Activated naive CD4-positive, alpha-beta T cell treated with anti-CD3 and anti-CD28 coated beads, Interleukin-2, amount 50 U/mL, for 72 hours (primary cell): ENCODE measurements around the gene TP53TG3F. TPM values are rescaled to one million over a fixed set of nuclear protein-coding genes. Genes with fewer than 3 reads are reported as not detected.
"Not testable (repeated sequence)": the region's sequence is repeated elsewhere in the genome, so short reads cannot be mapped to it uniquely, and the experiment has no call there.

ENCODE experiments used
- ATAC-seq, 2 donors: fragments of 150-1000 bp; cut with Tn5 transposase; 2 replicates each; pipeline ENCODE4 v1.10.0; 2021; ENCODE audit warnings: mild to moderate bottlenecking in 2 of 2, moderate library complexity in 2 of 2
- DNase-seq, 2 donors: peaks; one replicate each; pipeline ENCODE4 v3.0.0; 2021 to 2022; ENCODE audit warnings: low spot score in 2 of 2
- H3K27ac Mint-ChIP-seq, 2 donors: one replicate each; pipeline ENCODE4 v1.8.0; 2022; ENCODE audit warnings: mild to moderate bottlenecking in 2 of 2, mixed read lengths in 2 of 2
- H3K36me3 Mint-ChIP-seq, 2 donors: one replicate each; pipeline ENCODE4 v1.8.0; 2022; ENCODE audit warnings: mixed read lengths in 2 of 2
- H3K9me3 Mint-ChIP-seq, 2 donors: one replicate each; pipeline ENCODE4 v1.8.0; 2022; ENCODE audit warnings: mixed read lengths in 2 of 2
- total RNA-seq, 2 donors: library from RNA; stranded (reverse); gene quantifications; one replicate each; pipeline ENCODE4 v1.2.3, GENCODE V29; 2022

The TP53TG3F gene, protein sequence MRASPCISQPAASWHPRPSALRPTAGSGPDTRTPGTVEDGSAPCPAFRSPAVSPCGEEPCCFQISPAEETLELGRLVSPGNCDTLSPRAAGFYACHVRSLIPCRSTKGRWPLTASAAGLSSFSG
- not detected for total RNA-seq

DNA sequence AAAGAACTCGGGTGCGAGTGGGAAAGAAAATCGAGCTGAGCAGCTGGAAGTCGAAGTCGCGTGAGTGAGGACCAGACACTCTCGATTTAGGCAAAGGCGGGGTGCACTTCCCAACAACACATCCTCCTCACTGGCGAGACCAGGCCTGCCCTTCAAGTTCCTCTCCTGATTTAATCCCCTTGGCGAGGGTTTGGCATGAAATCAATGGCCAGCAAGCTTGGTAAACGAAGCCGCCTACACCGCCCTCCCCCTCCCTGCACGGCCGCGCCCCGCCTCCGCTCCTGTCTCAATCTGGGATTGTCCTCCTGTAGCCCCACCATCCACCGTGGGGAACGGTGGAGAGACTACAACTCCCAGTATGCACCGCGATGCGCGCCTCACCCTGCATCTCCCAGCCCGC, at the start of gene TP53TG3F:
Gene TP53TG3F, plus strand, starts transcription at position 301 of the 400 bp plus-strand sequence. Its CDS starts 68 bp downstream, at position 369.
- DNase-seq, H3K9me3 Mint-ChIP-seq, ATAC-seq, H3K27ac Mint-ChIP-seq, H3K36me3 Mint-ChIP-seq: not testable (repeated sequence)

DNA sequence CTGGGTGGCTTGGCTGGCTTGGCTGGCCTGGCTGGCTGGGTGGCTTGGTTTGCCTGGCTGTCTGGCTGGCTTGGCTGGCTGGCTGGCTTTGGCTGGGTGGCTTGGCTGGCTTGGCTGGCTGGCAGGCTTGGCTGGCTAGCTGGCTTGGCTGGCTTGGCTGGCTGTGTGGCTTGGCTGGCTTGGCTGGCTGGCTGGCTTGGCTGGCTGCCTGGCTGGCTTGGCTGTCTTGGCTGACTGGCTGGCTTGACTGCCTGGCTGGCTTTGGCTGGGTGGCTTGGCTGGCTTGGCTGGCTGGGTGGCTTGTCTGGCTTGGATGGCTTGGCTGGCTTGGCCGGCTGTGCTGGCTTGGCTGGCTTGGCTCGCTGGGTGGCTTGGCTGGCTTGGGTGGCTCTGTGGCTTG, 32.2 kb downstream of the TP53TG3F start:
- not testable (repeated sequence) for H3K36me3 Mint-ChIP-seq, ATAC-seq, H3K27ac Mint-ChIP-seq, H3K9me3 Mint-ChIP-seq
- DNase-seq: peak in 1 of 2 donors; percentile 57

DNA sequence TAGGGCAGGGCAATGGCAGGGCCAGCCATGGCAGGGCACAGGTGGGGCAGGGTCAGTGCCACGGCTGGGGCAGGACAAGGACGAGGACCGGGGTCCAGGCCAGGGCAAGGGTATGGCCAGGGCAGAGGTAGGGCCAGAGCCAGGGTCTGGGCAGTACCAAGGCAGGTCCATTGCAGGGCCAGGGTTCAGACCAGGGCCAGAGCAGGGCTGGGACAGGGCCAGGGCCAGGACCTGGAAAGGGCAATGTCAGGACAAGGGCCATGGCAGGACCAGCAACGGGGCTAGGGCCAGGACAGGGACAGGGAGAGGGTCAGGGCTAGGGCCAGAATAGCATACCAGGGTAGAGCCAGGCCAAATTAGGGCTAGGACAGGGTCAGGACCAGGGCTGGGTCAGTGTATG, 47.8 kb downstream of the TP53TG3F start:
- not testable (repeated sequence) for DNase-seq, H3K27ac Mint-ChIP-seq, ATAC-seq, H3K36me3 Mint-ChIP-seq, H3K9me3 Mint-ChIP-seq

DNA sequence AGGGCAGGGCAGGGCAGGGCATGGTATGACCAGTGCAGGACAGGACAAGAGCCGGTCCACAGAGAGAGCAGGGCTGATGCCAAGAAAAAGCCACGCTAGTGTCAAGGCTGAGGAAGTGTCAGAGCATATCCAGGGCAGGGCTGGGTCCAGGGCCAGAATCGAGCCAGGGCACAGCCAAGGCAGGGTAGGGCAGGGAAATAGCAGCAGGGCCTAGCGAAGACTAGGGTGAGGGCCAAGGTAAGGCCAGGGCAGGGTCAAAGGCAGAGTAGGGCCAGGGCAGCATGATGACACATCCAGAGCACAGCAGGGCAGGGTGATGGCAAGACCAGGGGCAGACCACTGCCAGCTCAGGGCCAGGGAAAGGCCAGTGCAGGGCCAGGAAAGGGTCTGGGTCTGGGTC, 49.7 kb downstream of the TP53TG3F start:
- H3K27ac Mint-ChIP-seq, H3K9me3 Mint-ChIP-seq, DNase-seq, ATAC-seq, H3K36me3 Mint-ChIP-seq: not testable (repeated sequence)

DNA sequence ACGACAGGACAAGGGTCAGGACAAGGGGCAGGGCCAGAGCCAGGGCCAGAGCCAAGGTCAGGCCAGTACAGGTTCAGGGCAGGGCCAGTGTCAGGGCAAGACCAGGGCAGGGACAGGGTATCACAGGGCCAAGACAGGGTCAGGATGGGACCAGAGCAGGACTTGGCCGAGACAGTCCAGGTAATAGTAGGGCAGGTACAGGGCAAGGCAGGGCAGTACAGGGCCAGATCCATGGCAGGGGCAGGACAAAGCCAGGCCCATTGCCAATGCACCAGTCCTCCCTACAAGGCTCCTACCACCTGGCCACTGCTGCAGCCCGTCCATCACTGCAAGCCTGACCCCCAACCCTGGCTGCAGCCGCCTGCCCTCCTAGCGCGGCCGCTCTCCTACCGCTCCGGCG, 50.5 kb downstream of the TP53TG3F start:
- H3K27ac Mint-ChIP-seq, ATAC-seq, H3K36me3 Mint-ChIP-seq, H3K9me3 Mint-ChIP-seq, DNase-seq: not testable (repeated sequence)

Other genes starting within 250 kb of the TP53TG3F start
- not detected for gene TP53TG3E, start 155.3 kb upstream of the TP53TG3F start, total RNA-seq
- gene TP53TG3B, start 98.8 kb upstream of the TP53TG3F start, total RNA-seq: not detected